Measurements from ENCODE around the gene NRXN2.

DNA sequence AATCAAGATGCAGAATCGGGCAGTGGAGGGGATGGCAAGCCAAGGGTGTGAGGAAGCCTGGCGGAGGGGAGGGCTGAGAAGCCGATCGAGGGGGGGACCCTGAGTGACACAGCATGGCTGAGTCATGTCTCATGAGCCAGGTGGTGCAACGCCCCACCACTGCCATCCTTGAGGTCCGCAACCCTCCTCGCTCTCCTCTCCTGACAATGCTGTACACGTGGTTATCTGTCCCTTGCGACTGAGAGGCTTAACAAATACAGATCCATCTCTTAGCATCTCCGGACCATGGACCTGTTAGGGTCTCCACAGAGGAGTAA, 117.8 kb downstream of the NRXN2 start:
- TF ChIP-seq, protein P1, sequence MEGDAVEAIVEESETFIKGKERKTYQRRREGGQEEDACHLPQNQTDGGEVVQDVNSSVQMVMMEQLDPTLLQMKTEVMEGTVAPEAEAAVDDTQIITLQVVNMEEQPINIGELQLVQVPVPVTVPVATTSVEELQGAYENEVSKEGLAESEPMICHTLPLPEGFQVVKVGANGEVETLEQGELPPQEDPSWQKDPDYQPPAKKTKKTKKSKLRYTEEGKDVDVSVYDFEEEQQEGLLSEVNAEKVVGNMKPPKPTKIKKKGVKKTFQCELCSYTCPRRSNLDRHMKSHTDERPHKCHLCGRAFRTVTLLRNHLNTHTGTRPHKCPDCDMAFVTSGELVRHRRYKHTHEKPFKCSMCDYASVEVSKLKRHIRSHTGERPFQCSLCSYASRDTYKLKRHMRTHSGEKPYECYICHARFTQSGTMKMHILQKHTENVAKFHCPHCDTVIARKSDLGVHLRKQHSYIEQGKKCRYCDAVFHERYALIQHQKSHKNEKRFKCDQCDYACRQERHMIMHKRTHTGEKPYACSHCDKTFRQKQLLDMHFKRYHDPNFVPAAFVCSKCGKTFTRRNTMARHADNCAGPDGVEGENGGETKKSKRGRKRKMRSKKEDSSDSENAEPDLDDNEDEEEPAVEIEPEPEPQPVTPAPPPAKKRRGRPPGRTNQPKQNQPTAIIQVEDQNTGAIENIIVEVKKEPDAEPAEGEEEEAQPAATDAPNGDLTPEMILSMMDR (IDR thresholded peaks at IDR 0.05; ENCODE audit: low read depth, low read length, poor library complexity, severe bottlenecking): no peak
- no peak for TF ChIP-seq EZH2phosphoT487 (IDR thresholded peaks at IDR 0.05; ENCODE audit: borderline replicate concordance, low read length)
